ENCODE measurements around the gene TNNI3.
"Not testable (repeated sequence)": the region's sequence is repeated elsewhere in the genome, so short reads cannot be mapped to it uniquely, and the experiment has no call there.

The TNNI3 gene

GRCh38 chr19:55172741-55173140 lies 15.2 kb upstream of the TNNI3 start:
- no peak for DNase-seq

- not testable (repeated sequence) for DNase-seq
Measured at GRCh38 chr19:55172318-55172717, 14.8 kb upstream of the TNNI3 start.

DNA sequence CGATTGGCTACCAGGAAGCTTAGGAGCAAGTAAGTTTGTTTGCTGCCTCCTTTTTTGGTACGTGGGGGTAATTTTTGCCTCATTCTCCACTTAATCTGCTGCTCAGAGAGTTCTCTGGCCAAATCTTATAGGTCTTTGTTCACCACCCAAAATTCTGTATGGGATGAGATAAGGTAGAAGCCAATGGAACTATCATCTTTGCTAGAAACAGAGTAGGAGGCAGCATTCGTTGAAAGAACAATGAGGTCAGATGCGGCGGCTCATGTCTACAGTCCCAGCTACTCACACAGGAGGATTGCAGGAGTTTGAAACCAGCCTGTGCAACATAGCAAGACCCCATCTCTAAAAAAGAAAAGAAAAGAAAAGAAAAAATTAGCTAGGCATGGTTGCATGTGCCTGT lies 13.9 kb upstream of the TNNI3 start:
- no peak for DNase-seq

DNA sequence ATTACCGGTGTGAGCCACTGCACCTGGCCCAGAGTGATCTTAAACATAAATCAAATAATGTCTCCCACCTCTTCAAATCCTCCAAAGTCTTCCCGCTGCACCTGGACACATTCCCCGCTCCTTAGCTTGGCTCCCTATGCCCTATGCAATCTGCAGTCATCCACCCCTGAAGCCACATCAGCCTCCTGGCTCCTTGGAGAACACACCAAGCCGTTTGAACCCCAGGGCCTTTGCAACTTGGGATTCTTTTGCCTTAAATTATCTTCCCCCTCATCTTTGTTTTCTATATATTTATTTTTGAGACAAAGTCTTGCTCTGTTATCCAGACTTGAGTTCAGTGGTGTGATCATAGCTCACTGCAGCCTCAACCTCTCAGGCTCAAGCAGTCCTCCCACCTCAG lies 11.6 kb upstream of the TNNI3 start:
- no peak for DNase-seq

DNA sequence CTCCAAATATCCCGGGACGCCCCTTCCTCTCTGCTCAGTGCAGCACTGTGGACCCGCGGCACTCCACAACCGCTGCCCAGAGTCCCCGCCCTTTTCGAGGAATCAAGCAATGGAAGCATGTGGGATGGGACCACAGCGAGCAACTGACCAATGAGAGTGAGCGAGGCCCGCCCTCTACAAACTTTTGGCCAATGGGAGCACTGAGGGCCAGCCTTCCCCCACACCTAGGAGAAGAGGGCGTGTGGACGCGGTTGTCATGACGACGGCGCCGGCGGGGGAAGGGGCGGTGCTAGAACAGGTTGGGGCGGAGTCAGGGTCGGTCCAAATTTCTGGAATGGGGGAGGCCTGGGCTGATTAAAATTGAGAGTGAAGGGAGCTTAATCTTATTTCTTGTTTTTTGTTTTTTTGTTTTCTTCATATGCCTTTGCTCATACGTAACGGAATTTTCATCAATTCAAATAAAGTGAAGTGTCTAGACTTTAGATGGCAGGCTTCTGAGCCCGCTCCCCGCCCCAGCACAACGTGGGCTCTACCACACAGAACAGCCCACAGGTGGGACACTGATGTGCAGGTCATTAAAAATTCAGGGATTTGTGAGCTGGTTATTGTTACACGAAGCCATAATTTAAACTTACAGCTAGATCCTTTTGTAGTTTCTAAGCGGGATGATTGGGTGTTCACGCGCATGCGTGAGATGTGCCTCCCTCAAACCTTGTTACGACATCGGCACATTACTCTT lies 9.2 kb upstream of the TNNI3 start, which contains the start of gene DNAAF3:
DNAAF3 (minus strand) TSS at position 84 of the 739 bp plus-strand sequence. CDS start 200 bp downstream, outside the sequence.
- DNase-seq: peak; percentile 67

DNA sequence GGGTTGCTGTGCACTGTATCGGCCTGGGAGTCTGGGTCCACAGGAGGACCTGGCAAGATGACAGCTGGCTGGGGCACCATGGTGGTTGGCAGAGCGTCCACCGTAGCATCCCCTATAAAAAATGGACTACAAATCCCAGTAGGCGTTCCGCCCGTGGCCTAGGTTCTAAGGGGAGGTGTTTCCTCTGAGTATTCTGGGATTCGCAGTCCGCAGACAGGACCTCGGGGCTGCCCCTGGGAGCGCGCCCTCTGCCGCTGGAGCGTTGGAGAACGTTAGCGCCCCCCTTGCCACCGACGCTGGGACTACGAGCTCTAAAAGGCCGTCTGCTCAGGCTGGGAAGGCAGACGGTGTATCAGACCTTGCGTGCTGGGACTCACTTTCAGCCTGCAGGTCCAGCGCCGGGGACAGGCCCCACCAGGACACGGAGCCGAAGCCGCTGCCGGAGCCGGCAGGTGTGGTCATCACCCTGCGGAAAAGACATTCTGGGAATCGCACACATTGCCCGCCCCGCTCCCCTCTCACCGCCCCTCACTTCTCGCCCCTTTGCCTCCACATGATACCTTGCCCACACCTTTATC lies 8.5 kb upstream of the TNNI3 start:
- peak; percentile 28 for DNase-seq

DNA sequence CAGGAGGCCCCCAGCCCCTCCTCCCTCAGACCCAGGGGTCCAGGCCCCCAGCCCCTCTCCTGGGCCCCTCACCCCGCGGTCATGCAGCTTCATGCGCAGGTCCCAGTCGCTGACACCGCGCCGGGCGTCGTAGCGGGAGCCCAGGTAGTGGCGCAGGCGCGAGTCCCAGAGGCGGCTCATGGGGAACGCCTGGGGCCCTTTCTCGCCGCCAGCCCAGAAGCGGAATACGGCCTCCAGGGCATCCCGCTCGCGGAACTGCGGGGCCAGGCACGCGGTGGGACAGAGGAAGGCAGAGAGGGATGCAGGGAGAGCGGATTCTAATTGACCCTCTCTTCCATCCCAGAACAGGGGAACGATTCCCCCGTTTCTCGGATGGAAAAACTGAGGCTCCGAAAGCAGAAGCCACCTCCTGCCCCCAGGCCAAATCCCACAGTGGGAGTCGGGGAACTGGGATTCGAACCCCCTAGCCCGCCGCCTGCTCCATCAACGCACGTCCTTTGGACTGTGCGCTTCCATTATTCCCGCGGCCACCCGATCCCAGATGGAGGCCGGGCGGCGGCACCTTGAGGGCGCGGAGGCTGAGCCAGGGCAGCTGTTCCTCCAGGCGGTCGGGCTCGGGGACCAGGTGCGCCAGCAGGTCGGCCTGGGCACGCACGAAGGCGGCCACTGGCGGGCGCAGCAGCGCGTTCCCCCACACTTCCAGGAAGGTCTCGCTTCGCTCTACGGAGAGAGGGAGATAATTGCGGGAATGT lies 4.2 kb upstream of the TNNI3 start:
- no peak for DNase-seq

GRCh38 chr19:55160986-55161365 lies 3.4 kb upstream of the TNNI3 start:
- DNase-seq: no peak

- peak; percentile 56 for DNase-seq
Measured at GRCh38 chr19:55160128-55160985, 2.8 kb upstream of the TNNI3 start.

DNA sequence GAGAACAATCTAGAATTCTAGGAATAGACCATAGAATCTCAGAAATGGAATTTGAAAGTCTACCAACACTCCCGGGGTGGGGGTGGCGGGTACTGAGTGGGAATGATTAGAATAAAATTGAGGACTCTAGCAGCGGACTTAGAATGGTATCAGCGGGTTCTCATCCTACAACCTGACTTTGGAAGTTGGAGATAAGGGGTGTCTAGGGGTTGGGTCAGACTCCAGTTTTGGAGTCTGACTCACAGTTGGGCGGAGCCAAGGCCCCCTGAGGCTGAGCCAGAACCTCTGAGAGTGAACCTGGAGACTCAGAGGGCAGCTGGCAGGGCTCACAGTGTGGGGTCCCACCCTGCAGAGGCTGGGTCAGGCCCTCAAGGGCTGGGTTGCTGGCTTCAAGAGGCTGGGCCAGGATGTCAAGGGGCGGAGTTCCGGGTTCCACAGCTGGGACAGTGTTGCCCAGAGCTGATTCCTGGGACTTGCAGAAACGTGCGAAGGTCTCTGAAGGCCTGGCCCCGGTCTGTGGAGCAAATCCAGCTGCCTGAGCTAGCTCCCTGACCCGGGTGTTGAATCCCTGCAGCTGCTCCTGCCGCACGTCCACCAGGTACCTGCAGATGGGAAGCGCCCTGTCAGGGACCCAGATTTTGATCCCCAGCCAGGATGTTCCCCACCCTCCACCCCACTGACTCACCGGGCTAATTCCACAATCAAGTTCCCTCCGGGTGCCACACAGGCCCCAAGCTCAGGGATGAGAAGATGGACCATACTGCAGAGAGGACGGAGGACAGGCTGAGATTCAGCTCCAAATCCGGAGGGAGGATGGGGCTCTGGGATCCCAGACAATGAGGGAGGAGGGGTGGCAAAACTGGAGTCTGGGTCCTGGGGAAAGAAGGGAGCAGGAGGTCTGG lies 1.6 kb upstream of the TNNI3 start:
- no peak for DNase-seq

- DNase-seq: no peak
Measured at GRCh38 chr19:55158423-55158822, 891 bp upstream of the TNNI3 start.

DNA sequence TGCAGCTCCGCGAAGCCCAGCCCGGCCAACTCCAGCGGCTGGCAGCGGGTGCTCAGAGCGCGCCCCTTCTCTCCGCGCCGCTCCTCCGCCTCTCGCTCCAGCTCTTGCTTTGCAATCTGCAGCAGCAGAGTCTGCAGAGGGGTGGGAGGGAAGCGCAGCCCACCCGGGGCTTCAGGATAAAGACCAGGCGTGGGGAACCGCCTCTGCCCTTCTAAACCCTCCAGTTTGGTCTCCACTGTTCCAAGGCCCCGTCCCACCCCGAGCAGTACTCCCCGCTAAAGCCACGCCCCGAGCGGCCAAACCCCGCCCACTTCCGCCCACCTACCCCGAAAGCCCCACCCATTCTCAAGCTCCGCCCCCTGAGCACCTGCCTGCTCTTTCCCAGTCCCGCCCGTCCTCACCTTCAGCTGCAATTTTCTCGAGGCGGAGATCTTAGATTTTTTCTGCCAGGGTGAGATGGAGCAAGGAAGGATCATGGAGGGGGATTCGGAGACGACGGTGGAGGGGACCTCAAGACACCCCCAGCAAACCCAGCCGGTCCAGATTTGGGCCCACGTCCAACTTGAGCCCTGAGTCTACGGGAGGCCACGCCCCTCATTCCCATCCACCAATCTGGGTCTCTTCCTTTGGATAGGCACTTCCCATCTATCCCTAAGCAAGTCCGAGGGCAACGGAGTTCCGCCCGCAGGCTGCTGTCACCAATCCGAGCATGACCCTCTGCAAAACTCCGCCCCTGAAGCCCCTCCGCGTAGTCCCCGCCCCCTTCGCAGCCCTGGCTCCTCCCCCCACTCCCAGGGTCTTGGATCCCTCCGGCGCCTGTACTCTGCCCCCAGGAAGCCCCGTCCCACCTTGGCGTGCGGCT lies 1.1 kb downstream of the TNNI3 start:
- DNase-seq: peak; percentile 28

DNA sequence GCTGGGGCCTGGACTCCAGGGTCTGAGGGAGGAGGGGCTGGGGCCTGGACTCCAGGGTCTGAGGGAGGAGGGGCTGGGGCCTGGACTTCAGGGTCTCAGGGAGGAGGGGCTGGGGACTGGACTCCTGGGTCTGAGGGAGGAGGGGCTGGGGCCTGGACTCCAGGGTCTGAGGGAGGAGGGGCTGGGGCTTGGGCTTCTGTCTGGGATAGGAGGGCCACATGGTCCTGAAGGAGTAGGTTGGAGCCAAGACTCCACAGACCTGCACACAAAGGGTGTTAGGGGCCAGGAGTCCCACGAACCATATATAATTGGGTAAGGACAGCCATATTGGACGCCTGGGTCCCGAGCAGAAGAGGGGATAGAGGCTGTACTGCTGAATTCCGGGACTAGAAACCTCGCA lies 1.7 kb downstream of the TNNI3 start:
- not testable (repeated sequence) for DNase-seq

DNA sequence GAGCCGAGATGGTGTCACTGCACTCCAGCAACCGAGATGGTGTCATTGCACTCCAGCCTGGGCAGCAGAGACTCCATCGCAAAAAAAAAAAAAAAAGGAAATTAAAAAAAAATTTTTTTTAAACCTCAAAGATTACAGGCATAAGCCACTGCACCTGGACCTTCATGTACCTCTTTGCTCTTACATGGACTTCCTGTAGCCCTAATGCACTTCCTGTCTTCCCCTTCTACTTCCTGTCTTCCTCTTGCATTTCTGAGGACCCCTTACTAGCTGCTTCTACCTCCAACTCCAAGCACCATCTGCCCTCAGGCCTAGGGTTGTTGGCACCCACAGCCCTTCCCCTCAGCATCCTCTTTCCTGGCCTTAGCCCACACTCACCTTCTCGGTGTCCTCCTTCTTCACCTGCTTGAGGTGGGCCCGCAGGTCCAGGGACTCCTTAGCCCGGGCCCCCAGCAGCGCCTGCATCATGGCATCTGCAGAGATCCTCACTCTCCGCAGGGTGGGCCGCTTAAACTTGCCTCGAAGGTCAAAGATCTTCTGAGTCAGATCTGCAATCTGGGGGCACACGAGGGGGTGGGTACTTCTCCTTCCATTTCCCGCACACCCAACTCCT lies 3.8 kb downstream of the TNNI3 start:
- DNase-seq: no peak

- DNase-seq: no peak
Measured at GRCh38 chr19:55152017-55152416, 5.5 kb downstream of the TNNI3 start.

GRCh38 chr19:55149078-55150003 lies 8.2 kb downstream of the TNNI3 start, which contains the start of gene TNNT1:
TSS of gene TNNT1 (minus strand) at chr19:55149206. CDS start at chr19:55147157, 2,049 bp downstream.
- no peak for DNase-seq

DNA sequence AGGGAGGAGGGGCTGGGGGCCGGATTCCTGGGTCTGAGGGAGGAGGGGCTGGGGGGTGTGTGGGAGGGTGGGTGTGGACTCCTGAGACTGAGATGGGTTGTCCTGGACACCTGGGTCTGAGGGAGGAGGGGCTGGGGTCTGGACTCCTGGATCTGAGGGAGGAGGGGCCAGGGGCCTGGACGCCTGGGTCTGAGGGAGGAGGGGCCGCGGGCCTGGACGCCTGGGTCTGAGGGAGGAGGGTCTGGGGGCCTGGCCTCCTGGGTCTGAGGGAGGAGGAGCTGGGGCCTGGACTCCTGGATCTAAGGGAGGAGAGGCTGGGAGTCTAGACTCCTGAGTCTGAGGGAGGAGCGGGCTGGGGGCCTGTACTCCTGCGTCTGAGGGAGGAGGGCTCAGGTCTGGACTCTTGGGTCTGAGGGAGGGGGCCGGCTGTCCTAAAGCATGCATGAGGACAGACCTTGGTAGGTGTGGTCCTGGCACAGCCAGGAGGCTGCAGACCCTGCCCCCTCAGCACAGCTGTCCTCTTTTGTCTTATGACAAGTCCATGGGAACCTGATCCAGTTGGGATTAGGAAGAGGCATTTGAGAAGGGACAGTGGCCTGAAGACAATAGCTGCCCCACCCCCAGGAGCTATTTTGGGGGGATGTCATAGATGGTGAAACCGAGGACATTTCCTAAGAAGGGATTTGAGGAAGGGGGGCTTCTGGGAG lies 9.8 kb downstream of the TNNI3 start:
- DNase-seq: no peak

DNA sequence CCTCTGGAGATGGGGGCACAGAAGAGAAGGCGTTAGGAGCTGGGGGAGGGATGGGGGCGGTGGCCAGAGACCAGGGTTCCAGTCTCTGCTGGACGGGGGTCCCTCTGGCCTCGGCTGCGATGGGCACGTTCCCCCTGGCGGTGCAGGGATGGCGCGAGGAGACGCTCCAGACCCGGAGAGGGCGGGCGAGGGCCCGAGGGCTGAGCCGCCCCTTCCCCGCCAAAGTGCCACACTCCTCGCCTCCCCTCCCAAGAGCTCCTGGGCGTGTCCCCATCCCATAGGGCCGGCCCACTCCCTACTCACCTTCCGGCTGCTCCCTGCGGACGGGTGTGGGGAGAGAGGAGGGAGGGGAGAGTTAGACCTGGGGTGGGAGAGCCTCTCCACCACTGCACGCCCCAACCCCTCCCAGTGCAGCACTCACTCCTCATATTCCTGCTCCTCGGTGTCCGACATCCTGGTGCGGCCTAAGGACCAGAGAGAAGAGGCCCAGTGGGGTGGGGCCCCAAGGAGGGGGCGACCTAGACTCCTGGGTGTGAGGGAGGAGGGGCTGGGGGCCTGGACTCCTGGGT lies 10.7 kb downstream of the TNNI3 start:
- DNase-seq: no peak
